ENCODE data around the gene U2SURP.

DNA sequence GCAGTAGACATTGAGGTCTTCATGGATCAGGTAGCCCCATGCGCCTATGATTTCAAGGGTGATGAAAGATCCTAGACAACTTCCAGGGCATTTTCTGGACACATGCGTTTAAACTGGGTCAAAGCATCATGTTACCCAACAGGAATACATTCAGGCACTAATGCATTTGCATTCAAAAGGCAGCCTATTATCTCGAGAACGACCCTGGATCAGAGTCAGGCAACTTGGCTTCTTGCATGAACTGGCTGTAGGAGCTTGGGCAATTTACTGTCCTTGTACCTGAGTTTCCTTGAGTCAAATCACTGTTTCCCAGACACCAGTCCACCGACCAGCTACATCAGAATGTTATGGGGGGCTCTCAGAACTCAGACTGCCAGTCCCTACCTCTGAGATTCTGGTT lies 66.7 kb downstream of the U2SURP start:
- TF ChIP-seq EZH2 (IDR thresholded peaks at IDR 0.05) (no peak), POLR2AphosphoS5 (IDR thresholded peaks at IDR 0.05; ENCODE audit: borderline replicate concordance, low read depth, low read length) (no peak), FOXP2 (optimal IDR thresholded peaks at IDR 0.05; ENCODE audit: control extremely low read depth, extremely low read length, insufficient read depth) (no peak)

Data from SK-N-MC (cell line).